Diencephalon (tissue), 1 donor: ENCODE data around the gene ZNF583. TPM values are rescaled to one million over a fixed set of nuclear protein-coding genes. Genes with fewer than 3 reads are reported as not detected.

ENCODE experiments used
- total RNA-seq: library from RNA; depleted of rRNA; stranded (reverse); fragments of >200 nt; gene quantifications from one replicate; pipeline ENCODE4 v1.2.3, GENCODE V29; 2014

The ZNF583 gene
- 44.5 TPM for total RNA-seq

GRCh38 chr19:56403764-56404704, at the start of gene ZNF583:
Gene ZNF583 (plus strand): TSS chr19:56404332. CDS start chr19:56407115, 2,783 bp downstream.

DNA sequence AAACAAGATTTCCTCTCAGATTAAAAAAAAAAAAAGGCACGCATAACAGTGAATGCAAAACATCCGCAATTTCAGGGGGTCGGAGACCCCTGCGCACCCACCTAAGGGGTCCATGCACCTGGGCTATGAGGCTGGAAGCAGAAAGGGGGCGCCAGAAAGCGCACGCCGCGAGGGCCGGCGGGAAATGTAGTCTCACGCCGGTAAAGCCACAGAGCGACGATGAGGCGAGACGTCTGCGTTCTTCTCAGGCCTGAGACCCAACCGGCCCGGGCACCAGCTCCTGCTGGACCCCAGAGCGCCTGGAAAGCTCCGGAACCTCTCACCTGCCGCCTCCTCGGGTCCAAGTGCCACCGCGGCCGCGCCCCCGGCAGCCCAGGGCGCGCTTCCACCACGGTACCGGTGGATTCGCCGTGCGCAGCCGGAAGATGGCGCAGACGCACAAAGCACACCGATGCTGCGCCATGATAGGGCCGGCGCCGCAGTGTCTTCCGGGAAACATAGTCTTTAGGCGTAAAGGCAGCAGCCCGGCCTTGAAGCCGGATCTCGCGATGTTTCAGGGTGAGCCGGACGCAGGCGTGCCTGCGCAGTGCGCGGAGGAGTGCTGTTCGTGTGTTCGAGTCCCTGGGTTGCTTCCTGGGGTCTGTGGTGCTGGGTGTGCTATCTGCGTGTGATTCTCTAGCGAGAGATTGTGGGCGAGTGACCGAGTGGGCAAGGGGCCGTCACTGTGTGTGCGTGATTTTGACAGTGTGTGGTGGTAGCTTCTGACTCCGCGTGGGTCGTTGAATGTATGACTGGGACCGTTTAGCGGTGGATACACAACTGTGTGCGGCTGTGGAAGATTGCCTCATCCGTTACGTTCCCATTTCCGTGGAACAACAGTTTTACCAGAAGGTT, 10.8 kb upstream of the ZNF583 start, which contains the start of gene ZNF582:
TSS of gene ZNF582 (minus strand) at position 416 of the 894 bp plus-strand sequence. CDS start 1,782 bp downstream, outside the sequence.

Other genes starting within 250 kb of the ZNF583 start
- gene GALP, start 228.3 kb upstream of the ZNF583 start, total RNA-seq: not detected
- gene ZSCAN5B, start 206.5 kb upstream of the ZNF583 start, total RNA-seq: not detected
- gene ZSCAN5C, start 202.1 kb upstream of the ZNF583 start, total RNA-seq: not detected
- not detected for gene EDDM13, start 131.6 kb upstream of the ZNF583 start, total RNA-seq
- gene ZSCAN5A, start 89.5 kb upstream of the ZNF583 start, total RNA-seq: 8.8 TPM
- gene ZNF582, start 10.8 kb upstream of the ZNF583 start, total RNA-seq: 6.7 TPM
- gene ZNF667, start 73.0 kb downstream of the ZNF583 start, total RNA-seq: 27.7 TPM
- 21.5 TPM for gene ZNF471, start 103.5 kb downstream of the ZNF583 start, total RNA-seq
- gene ZFP28, start 134.6 kb downstream of the ZNF583 start, total RNA-seq: 32.5 TPM
- gene ZNF470, start 163.1 kb downstream of the ZNF583 start, total RNA-seq: 21.9 TPM
- 21.2 TPM for gene ZNF71, start 191.0 kb downstream of the ZNF583 start, total RNA-seq
- gene SMIM17, start 238.8 kb downstream of the ZNF583 start, total RNA-seq: 117 TPM